GM06990 (cell line): ENCODE data around the gene ABCA10.

Source experiments
- DNase-seq: peaks from one replicate; pipeline ENCODE4 v3.0.0-alpha.2; 2011; ENCODE audit not compliant: insufficient read length; ENCODE audit errors: extremely low read depth
- H3K27me3 ChIP-seq: replicated peaks from 2 replicates; pipeline ENCODE4 v1.6.0; 2011; ENCODE audit warnings: low read length; ENCODE audit not compliant: control insufficient read depth, insufficient read depth
- H3K36me3 ChIP-seq: 2 replicates; pipeline ENCODE4 v1.5.1; 2011; ENCODE audit warnings: low read length; ENCODE audit not compliant: control insufficient read depth, insufficient read depth
- H3K4me3 ChIP-seq: replicated peaks from 2 replicates; pipeline ENCODE4 v1.5.1; 2011; ENCODE audit warnings: low read depth, mild to moderate bottlenecking, control low read depth, low read length
- CTCF ChIP-seq: IDR thresholded peaks from 2 replicates; pipeline ENCODE4 v1.5.1; 2011; ENCODE audit warnings: low read length, control low read depth, mild to moderate bottlenecking, inconsistent platforms; ENCODE audit not compliant: insufficient read depth, poor library complexity, severe bottlenecking

ABCA10 gene

GRCh38 chr17:69245617-69246016 is 17.0 kb upstream of the ABCA10 start:
- DNase-seq = peak; percentile 25

GRCh38 chr17:69239611-69240600 is 11.3 kb upstream of the ABCA10 start:
- DNase-seq = no peak
- no peak for TF ChIP-seq CTCF
- no peak overlapping the region for H3K4me3 ChIP-seq

More at GRCh38 chr17:69245617-69246016, 17.0 kb upstream of the ABCA10 start:
- Histone ChIP-seq H3K36me3 (no peaks in the 10 kb centered on the region), H3K4me3 (no peak overlapping the region), H3K27me3 (no peaks in the 10 kb centered on the region)
- no peak for TF ChIP-seq CTCF

GRCh38 chr17:69236946-69237345 is 8.3 kb upstream of the ABCA10 start:
- Histone ChIP-seq H3K4me3 (no peak overlapping the region), H3K36me3 (no peaks in the 10 kb centered on the region; the same call in 1 of the 2 replicates), H3K27me3 (no peaks in the 10 kb centered on the region)
- DNase-seq = no peak
- TF ChIP-seq CTCF = no peak

More at GRCh38 chr17:69239611-69240600, 11.3 kb upstream of the ABCA10 start:
- no peaks in the 10 kb centered on the region for H3K36me3 ChIP-seq
- H3K27me3 ChIP-seq = no peaks in the 10 kb centered on the region

GRCh38 chr17:69236464-69236863 is 7.8 kb upstream of the ABCA10 start:
- no peak for TF ChIP-seq CTCF
- no peak for DNase-seq
- no peak overlapping the region for H3K4me3 ChIP-seq
- H3K36me3 ChIP-seq = no peaks in the 10 kb centered on the region; the same call in 1 of the 2 replicates
- no peaks in the 10 kb centered on the region for H3K27me3 ChIP-seq

- H3K4me3 ChIP-seq = no peak overlapping the region
- peak; percentile 30 for DNase-seq
- no peaks in the 10 kb centered on the region; the same call in 1 of the 2 replicates for H3K36me3 ChIP-seq
- peak; percentile 77 for TF ChIP-seq CTCF
- H3K27me3 ChIP-seq = no peaks in the 10 kb centered on the region
These were observed 6.9 kb upstream of the ABCA10 start for GRCh38 chr17:69235338-69236058.
